SU-DHL-6 (cell line): ENCODE results near the gene OR10D3.

Source experiments
- H2AFZ ChIP-seq: fragments of 200-600 bp; sonication (generic); 2 replicates; pipeline ENCODE4 v1.6.1; 2014; ENCODE audit warnings: low read depth, mild to moderate bottlenecking, moderate library complexity, mixed read lengths, antibody characterized with exemption, low read length; ENCODE audit not compliant: severe bottlenecking
- H3F3A ChIP-seq: fragments of 200-600 bp; shearing (Covaris generic); 2 replicates; pipeline ENCODE4 v1.6.0; 2016; ENCODE audit warnings: antibody characterized with exemption, mild to moderate bottlenecking; ENCODE audit not compliant: insufficient read depth
- H3K27ac ChIP-seq: fragments of 200-600 bp; sonication (generic); 2 replicates; pipeline ENCODE4 v1.5.1; 2016; ENCODE audit warnings: low read depth, mild to moderate bottlenecking, low read length, moderate library complexity, mixed read lengths
- H3K27me3 ChIP-seq: fragments of 200-600 bp; sonication (generic), shearing (Covaris generic); 2 replicates; pipeline ENCODE4 v1.6.0; 2014; ENCODE audit warnings: mild to moderate bottlenecking, low read length
- H3K36me3 ChIP-seq: fragments of 200-600 bp; sonication (generic); 2 replicates; pipeline ENCODE4 v1.6.1; 2014; ENCODE audit warnings: mild to moderate bottlenecking, low read length, mixed read lengths
- H3K4me2 ChIP-seq: fragments of 300-600, 200-600 bp; shearing (Covaris generic), sonication (generic); 2 replicates; pipeline ENCODE4 v1.6.0; 2014; ENCODE audit warnings: low read length, low read depth, mild to moderate bottlenecking; ENCODE audit not compliant: poor library complexity, severe bottlenecking
- H3K4me3 ChIP-seq: fragments of 200-600 bp; sonication (generic); 2 replicates; pipeline ENCODE4 v1.5.1; 2014; ENCODE audit warnings: antibody characterized with exemption, low read length, mild to moderate bottlenecking, mixed read lengths; ENCODE audit not compliant: insufficient read depth, poor library complexity, severe bottlenecking
- H3K79me2 ChIP-seq: fragments of 200-600 bp; sonication (generic); 2 replicates; pipeline ENCODE4 v1.6.1; 2014; ENCODE audit warnings: mild to moderate bottlenecking, low read length, moderate library complexity; ENCODE audit not compliant: insufficient read depth
- H3K9ac ChIP-seq: fragments of 200-600 bp; sonication (generic); 2 replicates; pipeline ENCODE4 v1.7.0; 2014; ENCODE audit warnings: mild to moderate bottlenecking, low read length
- H3K9me2 ChIP-seq: fragments of 200-600 bp; sonication (generic); replicated peaks from 2 replicates; pipeline ENCODE4 v1.6.1; 2014; ENCODE audit warnings: low read length; ENCODE audit not compliant: insufficient read depth
- H3K9me3 ChIP-seq: fragments of 200-600 bp; sonication (generic); 2 replicates; pipeline ENCODE4 v1.6.1; 2014; ENCODE audit warnings: low read length, mixed read lengths; ENCODE audit not compliant: insufficient read depth
- H4K20me1 ChIP-seq: fragments of 200-600 bp; sonication (generic); 2 replicates; pipeline ENCODE4 v1.6.1; 2014; ENCODE audit warnings: low read depth, mild to moderate bottlenecking, antibody characterized with exemption, low read length, moderate library complexity, mixed read lengths
- EZH2phosphoT487 ChIP-seq: fragments of 200-600 bp; sonication (generic), shearing (Covaris generic); conservative IDR thresholded peaks from 2 replicates; pipeline ENCODE4 v1.6.1; 2018; ENCODE audit warnings: mild to moderate bottlenecking, antibody characterized with exemption, low read length, moderate library complexity, mixed read lengths
- TF ChIP-seq, protein P1 (sequence below): fragments of 200-600 bp; sonication (generic); IDR thresholded peaks from one replicate; pipeline ENCODE4 v1.5.1; 2017; ENCODE audit warnings: antibody characterized with exemption, mild to moderate bottlenecking, low read length, moderate library complexity; ENCODE audit not compliant: insufficient read depth, poor library complexity, severe bottlenecking

OR10D3 gene

DNA sequence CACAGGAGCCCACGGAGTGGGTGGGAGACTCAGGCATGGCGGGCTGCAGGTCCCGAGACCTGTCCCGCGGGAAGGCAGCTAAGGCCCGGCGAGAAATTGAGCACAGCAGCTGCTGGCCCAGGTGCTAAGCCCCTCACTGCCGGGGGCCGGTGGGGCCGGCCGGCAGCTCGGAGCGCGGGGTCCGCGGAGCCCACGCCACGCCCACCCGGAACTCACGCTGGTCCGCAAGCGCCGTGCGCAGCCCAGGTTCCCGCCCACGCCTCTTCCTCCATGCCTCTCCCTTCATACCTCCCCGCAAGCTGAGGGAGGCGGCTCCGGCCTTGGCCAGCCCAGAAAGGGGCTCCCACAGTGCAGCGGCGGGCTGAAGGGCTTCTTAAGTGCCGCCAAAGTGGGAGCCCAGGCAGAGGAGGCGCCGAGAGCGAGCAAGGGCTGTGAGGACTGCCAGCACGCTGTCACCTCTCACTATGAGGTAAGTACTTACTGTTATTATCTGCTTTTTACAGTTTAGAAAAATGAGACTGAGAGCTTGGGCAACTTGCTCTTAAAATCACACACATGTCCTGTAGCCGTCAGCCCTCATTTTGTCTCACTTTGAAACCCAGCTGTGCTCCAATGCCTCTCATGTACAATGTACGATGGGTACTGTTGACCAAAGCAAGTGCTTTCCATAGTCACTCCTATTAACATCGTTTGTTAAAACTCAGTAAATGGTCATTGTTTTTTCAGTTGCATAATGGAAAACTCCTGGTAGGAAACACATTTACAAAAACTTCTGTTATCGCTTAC is 12.2 kb upstream of the OR10D3 start:
- H3F3A ChIP-seq, result no peaks in the 10 kb centered on the region
- H3K27me3 ChIP-seq, result no peaks in the 10 kb centered on the region
- no peaks in the 10 kb centered on the region for H4K20me1 ChIP-seq
- H2AFZ ChIP-seq, result no peak overlapping the region
- no peak overlapping the region for H3K27ac ChIP-seq
- H3K9ac ChIP-seq, result no peak overlapping the region
- no peak overlapping the region for H3K4me3 ChIP-seq
- no peaks in the 10 kb centered on the region for H3K9me3 ChIP-seq
- TF ChIP-seq, protein P1, sequence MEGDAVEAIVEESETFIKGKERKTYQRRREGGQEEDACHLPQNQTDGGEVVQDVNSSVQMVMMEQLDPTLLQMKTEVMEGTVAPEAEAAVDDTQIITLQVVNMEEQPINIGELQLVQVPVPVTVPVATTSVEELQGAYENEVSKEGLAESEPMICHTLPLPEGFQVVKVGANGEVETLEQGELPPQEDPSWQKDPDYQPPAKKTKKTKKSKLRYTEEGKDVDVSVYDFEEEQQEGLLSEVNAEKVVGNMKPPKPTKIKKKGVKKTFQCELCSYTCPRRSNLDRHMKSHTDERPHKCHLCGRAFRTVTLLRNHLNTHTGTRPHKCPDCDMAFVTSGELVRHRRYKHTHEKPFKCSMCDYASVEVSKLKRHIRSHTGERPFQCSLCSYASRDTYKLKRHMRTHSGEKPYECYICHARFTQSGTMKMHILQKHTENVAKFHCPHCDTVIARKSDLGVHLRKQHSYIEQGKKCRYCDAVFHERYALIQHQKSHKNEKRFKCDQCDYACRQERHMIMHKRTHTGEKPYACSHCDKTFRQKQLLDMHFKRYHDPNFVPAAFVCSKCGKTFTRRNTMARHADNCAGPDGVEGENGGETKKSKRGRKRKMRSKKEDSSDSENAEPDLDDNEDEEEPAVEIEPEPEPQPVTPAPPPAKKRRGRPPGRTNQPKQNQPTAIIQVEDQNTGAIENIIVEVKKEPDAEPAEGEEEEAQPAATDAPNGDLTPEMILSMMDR, result no peak
- TF ChIP-seq EZH2phosphoT487, result no peak
- no peak overlapping the region for H3K4me2 ChIP-seq
- H3K79me2 ChIP-seq, result no peaks in the 10 kb centered on the region
- no peaks in the 10 kb centered on the region for H3K9me2 ChIP-seq
- no peaks in the 10 kb centered on the region for H3K36me3 ChIP-seq

DNA sequence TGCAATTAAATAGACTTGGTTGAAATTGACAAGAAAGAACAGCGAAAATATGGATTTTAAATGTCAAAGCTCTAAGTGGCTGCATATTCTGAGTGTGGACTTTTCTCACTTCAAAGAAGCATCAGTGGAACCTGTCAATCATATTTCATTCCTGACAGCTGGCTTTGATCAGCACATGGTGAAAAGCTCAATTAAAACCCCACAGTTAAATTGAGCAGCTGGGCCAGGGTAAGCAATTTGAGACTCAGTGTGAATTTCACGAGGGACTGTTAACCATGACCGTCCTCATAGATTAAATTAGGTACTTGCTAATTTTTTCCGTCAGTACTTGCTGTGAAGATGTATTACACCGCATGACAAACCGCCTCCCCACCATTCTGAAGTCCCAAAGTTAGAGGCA is 11.0 kb upstream of the OR10D3 start:
- Histone ChIP-seq H3K36me3 (no peaks in the 10 kb centered on the region), H4K20me1 (no peaks in the 10 kb centered on the region), H3K4me3 (no peak overlapping the region), H2AFZ (no peak overlapping the region), H3K27ac (no peak overlapping the region), H3K9me3 (no peaks in the 10 kb centered on the region), H3K79me2 (no peaks in the 10 kb centered on the region), H3K4me2 (no peak overlapping the region), H3F3A (no peaks in the 10 kb centered on the region), H3K27me3 (no peaks in the 10 kb centered on the region), H3K9ac (no peak overlapping the region), H3K9me2 (no peaks in the 10 kb centered on the region)
- TF ChIP-seq, protein P1, result no peak
- TF ChIP-seq EZH2phosphoT487, result no peak

DNA sequence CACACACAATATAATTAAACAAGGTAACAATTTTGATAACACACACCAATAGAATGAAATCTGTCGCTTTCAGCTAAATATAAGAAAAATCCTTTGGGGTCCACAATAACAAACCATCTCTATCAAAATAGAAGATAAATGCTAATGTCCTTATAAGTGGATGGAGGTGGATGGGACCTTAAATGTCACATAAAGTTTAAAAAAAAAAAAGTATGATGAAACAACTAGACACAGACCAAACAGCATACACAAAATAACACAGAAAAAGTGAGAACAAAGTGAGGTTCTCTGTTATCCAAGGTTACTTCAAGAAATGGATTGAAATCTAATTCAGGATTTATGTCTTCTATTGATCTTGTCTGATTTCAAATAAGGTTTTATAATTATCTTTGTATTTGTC is 10.5 kb upstream of the OR10D3 start:
- Histone ChIP-seq H3K4me2 (no peak overlapping the region), H2AFZ (no peak overlapping the region), H3K79me2 (no peaks in the 10 kb centered on the region), H4K20me1 (no peaks in the 10 kb centered on the region), H3K27ac (no peak overlapping the region), H3K9ac (no peak overlapping the region), H3K36me3 (no peaks in the 10 kb centered on the region), H3K9me3 (no peaks in the 10 kb centered on the region), H3F3A (no peaks in the 10 kb centered on the region), H3K9me2 (no peaks in the 10 kb centered on the region), H3K27me3 (no peaks in the 10 kb centered on the region), H3K4me3 (no peak overlapping the region)
- no peak for TF ChIP-seq EZH2phosphoT487
- TF ChIP-seq, protein P1, result no peak
